Measurements from ENCODE around the gene TMEM185A. TPM values are rescaled to one million over a fixed set of nuclear protein-coding genes. Genes with fewer than 3 reads are reported as not detected.

The TMEM185A gene
- total and polyA plus RNA-seq, 10 of the 15 experiments (the other 5 are each of a cell fraction or from before 2014, with no cell fraction given), result 2.4 to 25.1 (median 12.0) TPM

DNA sequence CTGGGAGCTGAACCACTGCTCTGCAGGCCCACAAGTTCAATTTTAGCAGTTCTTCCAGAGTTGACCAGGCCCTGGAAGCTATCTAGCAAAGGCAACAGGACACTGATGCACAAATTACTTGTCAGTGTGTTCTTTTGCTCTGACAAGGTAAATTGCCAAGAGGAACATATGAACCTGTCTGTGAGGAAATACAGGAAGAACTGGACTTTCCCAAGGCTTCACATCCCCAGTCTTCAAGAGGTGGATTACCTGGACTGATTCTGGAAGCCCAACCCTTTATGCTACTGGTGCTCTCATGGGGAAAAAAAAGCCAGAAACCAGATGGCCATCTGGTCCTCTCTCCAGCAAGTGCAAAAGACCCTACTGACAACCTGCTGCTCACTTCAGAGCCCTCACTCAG lies 1.9 kb upstream of the TMEM185A start:
- no peak for FAIRE-seq
- H2AFZ ChIP-seq (ENCODE audit: control insufficient read depth, low read depth, low read length), result no peak overlapping the region

More for the DNA sequence above, 1.9 kb upstream of the TMEM185A start:
- Histone ChIP-seq H3K4me1 (ENCODE audit: control insufficient read depth, insufficient read depth, low read length) (no peaks in the 10 kb centered on the region), H3K27me3 (replicated peaks in 1 of 2; ENCODE audit: control insufficient read depth in 2 of 2, insufficient read depth in 2 of 2, low read length in 1 of 2) (no peaks in the 10 kb centered on the region), H3K9ac (ENCODE audit: control insufficient read depth, insufficient read depth, low read length) (no peak overlapping the region), H3K4me2 (ENCODE audit: control insufficient read depth, insufficient read depth) (no peak overlapping the region), H3K36me3 (ENCODE audit: control insufficient read depth in 2 of 2, insufficient read depth in 2 of 2, low read length in 1 of 2) (no peaks in the 10 kb centered on the region), H3K4me3 (no peak overlapping the region), H3K79me2 (ENCODE audit: control insufficient read depth, insufficient read depth, low read length) (peaks cover 3% of the 10 kb centered on the region; the same call in 1 of the 2 replicates), H3K9me3 (replicated peaks; ENCODE audit: control insufficient read depth, insufficient read depth, low read length) (no peaks in the 10 kb centered on the region; the same call in 2 of the 3 replicates), H3K27ac (ENCODE audit: control insufficient read depth, insufficient read depth) (no peak overlapping the region), H4K20me1 (ENCODE audit: control insufficient read depth, insufficient read depth) (no peaks in the 10 kb centered on the region)
- in situ Hi-C loops (cut with MboI) (loop anchor here (10.0 kb wide), 1 partner anchor 109 kb away; no protein-coding TSS in a partner anchor), intact Hi-C loops (cut with micrococcal nuclease; ENCODE audit: unreplicated experiment) (loop anchor here (5.0 kb wide), 1 partner anchor 194 kb away; no protein-coding TSS in a partner anchor)
- ATAC-seq (no peak), DNase-seq (ENCODE audit: low read depth, low spot score) (no peak)
- SMC1A ChIA-PET (ENCODE audit: uncharacterized antibody, unreplicated experiment), result interaction anchor here (1.1 kb wide), 1 partner anchor 93 kb away, joined by 3 read pairs; the partner anchor contains the start of gene EOLA1
- POLR2A ChIA-PET, result no interaction called here
- CTCF ChIA-PET, result interaction anchor here (0.6 kb wide), 1 partner anchor 1583 kb away, joined by 3 read pairs; no protein-coding TSS in a partner anchor
- RAD21 ChIA-PET (ENCODE audit: unreplicated experiment), result no interaction called here
- TF ChIP-seq SP1 (IDR thresholded peaks at IDR 0.05; ENCODE audit: low read depth, low read length), result no peak
- no peak for TF ChIP-seq EP300 (IDR thresholded peaks at IDR 0.05; ENCODE audit: borderline replicate concordance in 1 of 2, control insufficient read depth in 1 of 2, low read depth in 2 of 2, low read length in 2 of 2)
- no peak for TF ChIP-seq GABPA (IDR thresholded peaks at IDR 0.05; ENCODE audit: low read depth)
- no peak for TF ChIP-seq SIN3A (IDR thresholded peaks at IDR 0.05; ENCODE audit: low read depth, low read length)
- TF ChIP-seq POLR2A (IDR thresholded peaks at IDR 0.05; ENCODE audit: low read depth, low read length), result no peak
- no peak for TF ChIP-seq KLF5 (IDR thresholded peaks at IDR 0.05; ENCODE audit: partially characterized antibody)
- TF ChIP-seq YBX1 (IDR thresholded peaks at IDR 0.05), result no peak
- no peak for TF ChIP-seq NFYA (IDR thresholded peaks at IDR 0.05; ENCODE audit: borderline replicate concordance, low read depth, low read length)
- TF ChIP-seq TAF1 (IDR thresholded peaks at IDR 0.05; ENCODE audit: borderline replicate concordance, low read depth, low read length), result no peak
- no peak for TF ChIP-seq CREB1 (IDR thresholded peaks at IDR 0.05; ENCODE audit: low read depth)
- TF ChIP-seq, protein P1, sequence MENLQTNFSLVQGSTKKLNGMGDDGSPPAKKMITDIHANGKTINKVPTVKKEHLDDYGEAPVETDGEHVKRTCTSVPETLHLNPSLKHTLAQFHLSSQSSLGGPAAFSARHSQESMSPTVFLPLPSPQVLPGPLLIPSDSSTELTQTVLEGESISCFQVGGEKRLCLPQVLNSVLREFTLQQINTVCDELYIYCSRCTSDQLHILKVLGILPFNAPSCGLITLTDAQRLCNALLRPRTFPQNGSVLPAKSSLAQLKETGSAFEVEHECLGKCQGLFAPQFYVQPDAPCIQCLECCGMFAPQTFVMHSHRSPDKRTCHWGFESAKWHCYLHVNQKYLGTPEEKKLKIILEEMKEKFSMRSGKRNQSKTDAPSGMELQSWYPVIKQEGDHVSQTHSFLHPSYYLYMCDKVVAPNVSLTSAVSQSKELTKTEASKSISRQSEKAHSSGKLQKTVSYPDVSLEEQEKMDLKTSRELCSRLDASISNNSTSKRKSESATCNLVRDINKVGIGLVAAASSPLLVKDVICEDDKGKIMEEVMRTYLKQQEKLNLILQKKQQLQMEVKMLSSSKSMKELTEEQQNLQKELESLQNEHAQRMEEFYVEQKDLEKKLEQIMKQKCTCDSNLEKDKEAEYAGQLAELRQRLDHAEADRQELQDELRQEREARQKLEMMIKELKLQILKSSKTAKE (IDR thresholded peaks at IDR 0.05; ENCODE audit: low read depth, poor library complexity, severe bottlenecking), result no peak
- BruUV-seq (replicated peaks), result no TSS peak

Data from GM12878 (cell line).